ENCODE measurements around the gene GGCT.
"Not testable (repeated sequence)": the region's sequence is repeated elsewhere in the genome, so short reads cannot be mapped to it uniquely, and the experiment has no call there.

GGCT gene

DNA sequence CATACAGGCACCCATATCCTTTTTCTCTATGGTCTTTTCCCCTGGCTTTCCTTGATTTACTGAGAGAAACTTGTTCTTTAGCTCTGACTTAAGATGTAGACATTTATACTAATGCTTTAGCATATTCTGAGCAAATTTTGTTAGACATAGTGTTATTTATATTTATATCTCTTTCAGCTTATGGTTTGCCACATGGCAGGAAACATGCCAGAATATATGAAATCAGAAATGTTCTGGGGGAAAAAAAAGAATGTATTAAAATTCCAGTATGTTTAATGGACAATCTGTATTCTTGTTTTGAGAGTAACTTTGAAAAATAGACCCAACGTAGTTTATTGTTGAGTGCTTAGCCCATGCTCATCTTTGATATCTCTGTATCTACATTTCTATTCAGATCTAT, 10.1 kb upstream of the GGCT start:
- no peak for DNase-seq

DNA sequence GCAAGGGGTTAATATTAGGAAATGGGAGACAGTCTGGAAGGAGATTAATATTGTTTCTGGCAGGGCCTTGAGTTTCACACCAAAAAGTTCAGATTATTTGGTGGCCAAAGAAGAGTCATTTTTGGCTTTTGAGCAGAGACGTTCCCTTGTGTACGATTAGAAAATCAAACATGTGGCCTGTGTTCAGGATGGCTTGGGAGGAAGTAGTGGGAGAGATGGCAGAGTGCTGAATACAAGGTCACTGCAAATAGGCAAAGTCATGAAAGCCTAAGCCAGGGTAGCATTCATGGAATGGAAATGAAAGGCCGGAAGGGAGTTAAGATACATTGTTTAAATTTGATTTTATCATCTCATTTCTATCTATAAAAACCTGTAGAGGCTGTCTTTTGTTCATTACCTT, 9.5 kb upstream of the GGCT start:
- DNase-seq: no peak

DNA sequence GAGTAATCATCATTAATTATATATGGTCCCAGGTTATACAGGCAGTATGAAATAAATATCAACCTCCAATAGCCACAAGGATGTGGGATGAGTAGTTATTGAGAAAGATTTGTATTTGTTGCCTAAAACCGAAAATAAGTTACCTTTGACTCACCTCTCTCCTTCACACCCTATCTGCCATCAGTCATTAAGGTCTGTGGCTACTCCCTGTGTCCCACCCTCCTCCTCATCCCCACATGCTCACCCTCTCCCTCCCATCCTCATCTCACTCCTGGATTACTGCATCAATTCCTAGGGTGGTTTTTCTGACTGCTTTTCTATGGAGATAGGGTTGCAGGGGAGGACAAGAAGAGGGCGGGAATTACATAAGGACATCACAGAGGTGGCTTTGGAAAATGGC, 9.1 kb upstream of the GGCT start:
- no peak for DNase-seq

DNA sequence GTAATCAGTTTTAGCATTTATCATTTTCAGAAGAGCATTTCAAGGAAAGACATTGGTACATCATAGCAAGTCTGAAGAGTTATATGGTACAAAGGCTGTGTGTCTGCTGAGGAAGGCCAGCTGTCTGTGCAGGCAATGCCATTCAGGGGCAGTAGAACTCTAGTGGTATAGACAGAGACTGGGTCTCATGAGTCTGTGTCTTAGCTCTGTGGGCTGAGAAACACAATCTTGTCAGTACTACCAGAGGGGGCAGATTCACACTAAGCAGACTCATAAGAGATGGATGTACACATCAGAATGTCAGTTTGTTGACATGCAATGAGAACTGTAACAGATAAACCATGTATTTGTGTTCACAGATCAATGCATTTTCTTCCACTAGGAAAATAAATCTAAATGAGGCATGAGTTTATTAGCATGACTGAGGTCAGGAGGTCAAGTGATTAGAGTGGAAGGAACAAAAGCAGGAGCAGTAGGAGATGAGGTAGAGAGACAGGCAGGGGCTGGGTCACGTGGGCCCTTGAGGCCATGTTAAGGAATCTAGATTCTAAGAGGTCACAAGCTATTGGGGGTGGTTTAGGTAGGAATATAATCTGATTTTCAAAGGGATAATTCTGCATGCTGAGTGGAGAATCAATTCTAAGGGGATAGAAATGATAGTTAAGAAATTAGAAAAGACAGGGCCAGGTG, 7.5 kb upstream of the GGCT start:
- DNase-seq: no peak

DNA sequence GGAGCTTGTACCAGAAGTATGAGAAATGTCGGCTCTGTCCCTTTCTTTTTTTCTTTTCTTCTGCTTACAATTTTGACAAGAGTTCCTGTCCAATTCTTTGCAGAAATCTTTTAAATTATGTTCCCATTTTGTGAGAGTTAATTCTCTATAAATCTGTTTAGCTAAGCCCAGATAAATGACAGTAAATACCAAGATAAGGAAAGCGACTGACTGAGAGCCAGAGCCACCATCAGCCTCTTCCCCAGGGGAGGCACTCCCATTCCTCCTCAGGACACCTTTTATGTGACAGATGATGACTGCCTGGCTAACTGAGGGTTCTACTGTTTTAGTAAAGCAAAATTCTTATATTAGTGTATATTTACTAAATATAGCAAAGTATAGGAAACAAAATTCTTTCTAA, 6.9 kb upstream of the GGCT start:
- no peak for DNase-seq

DNA sequence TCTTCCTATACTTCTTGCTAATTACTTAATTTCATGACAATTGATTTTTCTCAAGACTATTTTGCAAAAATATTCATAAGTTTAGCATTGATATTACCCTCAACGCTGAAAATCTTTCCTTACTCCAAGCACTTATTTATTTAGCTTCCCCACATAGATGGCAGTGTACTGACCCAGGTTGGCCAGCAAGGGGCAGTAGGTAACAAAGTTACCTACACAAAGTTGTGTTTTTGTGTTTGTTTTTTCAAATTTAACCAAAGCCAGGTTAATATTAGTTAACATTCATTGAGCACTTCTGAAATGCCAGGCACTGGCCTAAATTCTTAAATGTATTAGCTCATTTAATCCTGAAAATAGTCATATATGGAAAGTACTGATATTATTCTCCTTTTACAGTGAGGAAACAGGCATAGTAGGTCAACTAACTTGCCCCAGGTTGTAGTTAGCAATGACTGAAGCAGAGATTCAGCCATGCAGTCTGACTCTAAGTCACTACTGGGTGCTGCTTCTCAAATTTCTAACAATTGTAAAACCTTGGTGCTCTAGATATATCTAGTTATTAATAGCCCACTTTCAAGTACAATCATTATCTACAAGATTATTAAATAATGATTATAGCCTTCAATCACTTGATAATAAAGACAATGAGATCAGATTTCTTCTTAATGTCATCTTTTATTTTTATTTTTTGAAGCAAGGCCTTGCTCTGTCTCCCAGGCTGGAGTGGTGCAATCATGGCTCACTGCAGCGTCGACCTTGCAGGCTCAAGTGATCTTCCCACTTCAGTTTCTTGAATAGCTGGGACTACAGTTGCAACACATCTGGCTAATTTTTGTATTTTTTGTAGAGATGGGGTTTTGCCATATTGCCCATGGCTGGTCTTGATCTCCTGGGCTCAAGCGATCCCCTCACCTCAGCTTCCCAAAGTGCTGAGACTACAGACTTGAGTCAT, 5.8 kb upstream of the GGCT start:
- DNase-seq: peak; percentile 49

DNA sequence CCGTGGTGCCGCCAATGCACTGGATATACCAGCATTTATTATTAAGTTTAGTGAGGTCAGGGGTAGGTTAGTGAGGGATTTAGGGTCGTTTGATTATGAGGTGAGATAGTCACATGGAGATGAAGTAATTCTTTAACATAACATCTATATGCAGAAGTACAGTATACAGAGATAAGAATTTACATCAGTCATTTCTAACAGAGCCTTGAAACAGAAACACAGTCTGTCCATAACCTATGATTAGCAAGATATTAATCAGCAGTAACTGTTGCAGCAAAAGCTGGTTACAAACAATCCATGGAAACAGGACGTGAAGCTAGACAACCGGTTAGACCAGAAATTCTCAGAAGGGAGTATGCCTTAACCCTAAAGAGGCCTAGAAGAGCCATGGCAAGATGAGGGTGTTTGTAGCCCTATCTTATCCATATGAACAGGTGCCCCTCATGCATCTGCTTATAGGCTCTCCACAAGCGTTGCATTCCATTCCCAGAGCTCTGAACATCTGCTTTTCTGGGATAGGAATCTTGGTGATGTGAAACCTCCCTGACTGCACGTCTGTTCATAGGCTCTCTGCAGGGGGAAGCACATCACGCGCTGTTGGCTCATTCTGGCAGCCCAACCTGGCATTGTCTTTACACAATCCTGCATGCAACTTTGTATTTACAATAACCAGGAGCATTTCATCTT, 4.7 kb upstream of the GGCT start:
- not testable (repeated sequence) for DNase-seq

DNA sequence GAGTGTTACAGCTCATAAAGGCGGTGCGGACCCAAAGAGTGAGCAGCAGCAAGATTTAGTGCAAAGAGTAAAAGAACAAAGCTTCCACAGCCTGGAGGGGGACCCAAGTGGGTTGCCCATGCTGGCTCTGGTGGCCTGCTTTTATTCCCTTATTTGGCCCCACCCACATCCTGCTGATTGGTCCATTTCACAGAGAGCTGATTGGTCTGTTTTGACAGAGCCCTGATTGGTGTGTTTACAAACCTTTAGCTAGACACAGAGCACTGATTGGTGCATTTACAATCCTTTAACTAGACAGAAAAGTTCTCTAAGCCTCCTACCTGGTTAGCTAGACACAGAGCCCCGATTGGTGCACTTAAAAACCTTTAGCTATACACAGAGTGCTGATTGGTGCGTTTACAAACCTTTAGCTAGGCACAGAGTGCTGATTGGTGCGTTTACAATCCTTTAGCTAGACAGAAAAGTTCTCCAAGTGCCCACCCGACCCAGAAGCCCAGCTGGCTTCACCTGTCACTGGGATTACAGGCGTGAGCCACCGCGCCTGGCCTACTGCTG, 2.8 kb upstream of the GGCT start:
- DNase-seq: not testable (repeated sequence)

DNA sequence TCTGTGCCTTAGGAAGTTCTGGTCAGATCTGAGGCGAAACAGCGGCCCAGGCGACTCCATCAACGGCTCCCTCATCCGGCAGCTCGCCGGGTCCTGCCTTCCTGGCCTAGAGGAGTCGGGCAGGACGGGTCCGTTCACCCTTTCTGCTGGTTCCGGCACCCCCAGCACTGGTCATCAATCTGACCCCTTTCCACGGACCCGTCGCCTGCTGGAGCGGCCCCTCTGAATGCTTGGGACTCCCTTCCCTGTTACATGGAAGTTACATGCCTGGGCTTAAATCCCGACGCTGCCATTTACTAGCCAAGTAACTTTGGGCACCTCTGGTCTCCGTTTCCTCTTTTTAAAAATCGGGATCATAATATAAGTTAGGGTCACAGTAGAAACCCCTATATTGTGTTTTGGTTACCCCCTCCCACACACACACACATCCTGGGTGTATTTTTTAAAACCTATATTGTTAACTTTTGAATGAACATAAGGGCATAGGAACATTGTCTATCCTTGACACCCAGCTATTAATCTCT, 607 bp upstream of the GGCT start:
- DNase-seq: no peak

DNA sequence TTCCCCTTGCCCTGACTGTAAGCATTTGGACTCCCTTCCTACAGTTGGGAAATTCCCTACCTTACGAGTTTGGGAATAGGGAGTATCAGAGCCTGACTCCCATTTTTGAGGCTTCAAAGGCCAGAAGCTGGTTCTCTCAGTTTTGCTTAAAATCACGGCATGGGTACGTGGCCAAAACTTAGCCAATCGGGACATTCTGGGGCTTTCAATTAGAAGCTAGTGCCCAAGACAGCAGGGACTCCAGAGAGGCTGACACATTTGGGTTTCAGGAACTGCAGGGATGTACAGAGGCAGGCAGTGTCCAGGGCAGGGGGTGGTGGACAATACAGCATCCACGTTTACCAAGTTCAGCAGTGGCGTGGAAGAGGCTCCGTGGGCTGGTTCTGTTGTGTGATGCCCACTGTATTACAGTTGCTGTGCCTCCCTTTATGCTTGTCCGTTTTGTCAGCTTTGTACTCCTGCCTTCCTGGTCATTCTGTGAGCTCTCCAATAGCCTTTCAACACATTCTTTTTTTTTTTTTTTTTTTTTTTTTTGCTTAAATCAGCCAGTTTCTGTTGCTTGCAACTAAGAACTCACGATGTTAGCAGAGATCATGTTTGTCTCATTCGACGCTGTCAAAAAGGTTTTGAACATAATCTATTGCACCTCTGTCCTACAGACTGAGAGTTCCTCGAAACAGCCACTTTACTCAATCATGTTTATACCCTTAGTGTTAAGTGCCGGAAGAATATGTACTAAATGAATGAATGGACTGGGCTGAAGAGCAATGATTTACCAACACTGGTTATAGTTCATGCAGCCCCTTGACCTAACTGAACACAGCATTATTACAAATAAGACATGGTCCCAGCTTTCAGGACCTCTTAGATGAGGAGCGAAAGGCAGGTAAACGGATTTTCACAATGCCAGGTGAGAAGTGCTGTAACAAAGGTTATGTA, 1.1 kb downstream of the GGCT start:
- no peak for DNase-seq

DNA sequence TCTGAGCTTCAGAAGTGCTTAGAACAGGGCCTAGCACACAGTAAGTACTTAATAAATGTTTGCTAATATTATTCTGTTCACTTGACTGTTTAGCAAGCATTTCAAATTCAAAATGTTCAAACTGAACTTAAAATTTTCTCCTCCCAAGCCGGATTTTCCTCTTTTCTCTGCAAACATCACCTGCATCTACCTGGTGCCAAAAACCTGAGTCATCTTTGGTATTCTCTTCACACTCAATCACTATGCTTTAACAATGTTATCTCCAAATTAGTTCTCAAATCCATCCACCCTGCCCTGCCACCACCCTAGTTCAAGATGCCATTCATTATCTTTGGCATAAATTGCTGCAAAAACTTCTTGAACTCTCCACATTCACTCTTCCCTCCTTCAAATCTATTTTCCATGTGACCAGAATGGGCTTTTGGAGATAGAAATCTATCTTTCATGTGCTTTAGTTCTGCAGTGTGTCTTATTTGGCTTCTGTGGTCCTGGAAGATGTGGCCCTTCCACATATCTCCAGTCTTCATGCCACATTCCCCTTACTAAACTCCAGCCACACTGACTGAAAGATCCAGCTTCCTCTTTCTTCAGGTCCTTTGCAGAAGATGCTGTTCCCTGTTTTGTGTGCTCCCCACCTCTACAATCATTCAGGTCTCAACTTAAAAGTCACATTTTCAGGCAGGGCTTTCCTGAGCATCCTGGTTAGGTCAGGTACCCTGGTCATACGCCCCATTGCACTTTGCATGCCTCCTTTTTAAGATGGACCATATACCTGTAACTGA, 2.0 kb downstream of the GGCT start:
- DNase-seq: no peak

DNA sequence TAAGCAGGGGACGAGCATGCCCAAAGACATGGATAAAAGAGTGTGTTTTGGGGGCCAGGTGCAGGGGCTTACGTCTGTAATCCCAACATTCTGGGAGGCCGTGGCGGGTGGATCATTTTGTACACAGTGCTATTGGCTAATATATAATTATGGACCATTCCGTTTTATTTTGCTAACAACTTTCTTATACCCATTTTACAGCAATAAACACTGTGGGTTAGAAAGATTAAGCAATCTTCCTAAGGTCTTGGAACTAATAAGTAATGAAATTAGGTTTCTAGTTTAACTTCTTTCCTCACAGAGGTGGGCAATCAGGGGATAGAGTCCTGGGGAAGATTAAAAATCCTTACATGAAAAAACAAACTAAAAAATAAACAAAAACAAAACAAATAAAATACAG, 3.4 kb downstream of the GGCT start:
- no peak for DNase-seq

DNA sequence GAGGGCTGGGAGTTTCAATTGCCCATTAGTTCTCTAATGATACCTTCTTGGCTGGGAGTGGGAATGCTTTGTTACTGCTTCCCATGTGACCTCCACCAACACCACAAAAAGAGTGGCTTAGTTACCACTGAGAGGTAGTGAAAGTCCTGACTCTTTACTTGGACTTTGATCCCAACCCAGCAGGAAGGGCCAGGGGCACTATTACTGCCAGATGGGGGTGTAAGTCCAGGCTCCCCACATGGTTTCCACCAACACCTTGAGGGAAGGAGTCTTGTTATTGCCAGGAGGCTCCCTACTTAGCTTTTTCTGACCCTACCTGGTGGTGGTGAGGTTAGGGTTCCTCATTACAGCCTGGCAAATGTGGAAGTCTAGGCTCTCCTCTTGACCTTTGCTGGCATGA, 11.4 kb downstream of the GGCT start:
- DNase-seq: no peak

DNA sequence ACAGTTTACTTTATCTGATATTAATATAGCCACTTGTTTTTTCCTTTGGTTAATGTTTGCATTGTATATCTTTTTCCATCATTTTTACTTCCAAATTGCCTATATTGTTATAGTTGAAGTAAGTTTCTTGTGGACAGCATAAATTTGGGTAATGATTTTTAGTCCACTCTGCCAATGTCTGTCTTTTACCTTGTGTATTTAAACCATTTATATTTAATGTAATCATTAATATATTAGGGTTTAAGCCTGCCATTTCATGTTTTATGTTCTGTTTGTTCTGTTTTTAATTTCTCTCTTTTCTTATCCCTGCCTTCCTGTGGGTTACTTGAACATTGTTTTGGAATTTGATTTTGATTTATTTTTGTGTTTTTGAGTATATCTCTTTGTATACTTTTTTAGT, 13.2 kb downstream of the GGCT start:
- DNase-seq: no peak

DNA sequence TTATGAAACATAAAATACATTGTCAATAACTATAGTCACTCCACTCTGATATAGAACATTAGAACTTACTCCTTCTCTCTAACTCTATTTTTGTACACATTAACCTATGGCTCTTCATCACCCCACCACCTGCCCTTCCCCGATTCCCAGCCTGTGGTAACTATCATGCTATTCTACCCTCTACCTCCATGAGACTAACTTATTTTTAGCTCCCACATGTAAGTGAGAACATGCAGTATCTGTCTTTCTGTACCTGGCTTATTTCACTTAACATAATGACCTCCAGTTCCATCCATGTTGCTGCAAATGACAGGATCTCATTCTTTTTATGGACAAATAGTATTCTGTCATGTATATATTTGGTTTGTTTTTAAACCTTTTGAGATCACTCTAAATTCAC, 17.3 kb downstream of the GGCT start:
- DNase-seq: no peak

DNA sequence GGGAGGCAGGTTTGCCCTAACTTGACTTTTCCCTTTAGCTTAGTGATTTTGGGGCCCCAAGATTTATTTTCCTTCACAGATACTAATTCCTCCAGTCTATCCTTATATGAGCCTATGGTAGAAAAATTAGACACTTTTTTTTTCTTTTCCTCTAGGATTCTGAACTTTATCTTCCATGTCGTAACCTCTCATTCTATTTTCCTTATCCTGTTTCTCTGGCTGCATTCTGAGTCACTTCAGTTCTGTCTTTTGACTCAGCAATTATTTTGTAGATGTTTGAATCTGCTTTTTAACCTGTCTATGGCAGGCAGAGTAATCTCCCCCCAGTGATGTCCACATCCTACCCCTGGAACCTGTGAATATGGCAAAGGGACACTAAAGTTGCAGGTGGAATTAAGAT, 19.0 kb downstream of the GGCT start:
- DNase-seq: no peak

DNA sequence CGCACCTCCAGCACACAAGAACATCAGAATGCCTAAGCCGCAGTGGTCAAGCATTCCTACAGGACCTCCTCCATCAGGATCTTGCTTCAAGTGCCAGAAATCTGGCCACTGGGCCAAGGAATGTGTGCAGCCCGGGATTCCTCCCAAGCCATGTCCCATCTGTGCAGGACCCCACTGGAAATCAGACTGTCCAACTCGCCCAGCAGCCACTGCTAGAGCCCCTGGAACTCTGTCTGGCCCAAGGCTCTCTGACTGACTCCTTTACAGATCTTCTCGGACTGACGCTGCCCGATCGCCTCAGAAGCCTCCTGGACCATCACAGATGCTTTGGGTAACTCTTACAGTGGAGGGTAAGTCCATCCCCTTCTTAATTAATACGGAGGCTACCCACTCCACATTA, 23.2 kb downstream of the GGCT start:
- not testable (repeated sequence) for DNase-seq

DNA sequence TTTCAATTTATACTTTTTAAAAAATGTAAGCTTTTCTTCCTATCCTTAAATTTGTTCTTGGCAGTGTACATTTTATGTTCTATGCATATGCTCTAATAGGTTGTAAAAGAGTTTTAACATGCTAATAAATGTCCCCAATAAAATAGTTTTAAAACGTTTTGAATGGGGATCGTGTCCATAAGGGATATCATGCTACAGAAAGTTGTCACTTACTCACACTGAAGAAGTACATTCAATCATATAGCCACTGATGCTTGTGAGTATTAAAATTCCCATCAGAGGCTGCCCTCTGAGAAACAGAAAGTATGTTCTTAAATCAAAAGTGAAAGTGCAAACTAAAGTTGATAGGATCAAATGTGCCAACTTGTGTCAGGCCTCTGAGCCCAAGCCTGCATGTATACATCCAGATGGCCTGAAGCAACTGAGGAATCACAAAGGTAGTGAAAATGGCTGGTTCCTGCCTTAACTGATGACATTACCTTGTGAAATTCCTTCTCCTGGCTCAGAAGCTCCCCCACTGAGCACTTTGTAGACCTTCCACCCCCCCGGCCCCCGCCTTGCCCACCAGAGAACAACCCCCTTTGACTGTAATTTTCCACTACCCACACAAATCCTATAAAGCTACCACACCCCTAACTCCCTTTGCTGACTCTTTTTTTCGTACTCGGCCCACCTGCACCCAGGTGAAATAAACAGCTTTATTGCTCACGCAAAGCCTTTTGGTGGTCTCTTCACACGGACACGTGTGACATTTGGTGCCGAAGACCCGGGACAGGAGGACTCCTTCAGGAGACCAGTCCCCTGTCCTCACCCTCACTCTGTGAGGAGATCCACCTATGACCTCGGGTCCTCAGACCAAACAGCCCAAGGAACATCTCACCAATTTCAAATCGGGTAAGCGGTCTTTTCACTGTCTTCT, 25.2 kb downstream of the GGCT start:
- DNase-seq: peak; percentile 32

DNA sequence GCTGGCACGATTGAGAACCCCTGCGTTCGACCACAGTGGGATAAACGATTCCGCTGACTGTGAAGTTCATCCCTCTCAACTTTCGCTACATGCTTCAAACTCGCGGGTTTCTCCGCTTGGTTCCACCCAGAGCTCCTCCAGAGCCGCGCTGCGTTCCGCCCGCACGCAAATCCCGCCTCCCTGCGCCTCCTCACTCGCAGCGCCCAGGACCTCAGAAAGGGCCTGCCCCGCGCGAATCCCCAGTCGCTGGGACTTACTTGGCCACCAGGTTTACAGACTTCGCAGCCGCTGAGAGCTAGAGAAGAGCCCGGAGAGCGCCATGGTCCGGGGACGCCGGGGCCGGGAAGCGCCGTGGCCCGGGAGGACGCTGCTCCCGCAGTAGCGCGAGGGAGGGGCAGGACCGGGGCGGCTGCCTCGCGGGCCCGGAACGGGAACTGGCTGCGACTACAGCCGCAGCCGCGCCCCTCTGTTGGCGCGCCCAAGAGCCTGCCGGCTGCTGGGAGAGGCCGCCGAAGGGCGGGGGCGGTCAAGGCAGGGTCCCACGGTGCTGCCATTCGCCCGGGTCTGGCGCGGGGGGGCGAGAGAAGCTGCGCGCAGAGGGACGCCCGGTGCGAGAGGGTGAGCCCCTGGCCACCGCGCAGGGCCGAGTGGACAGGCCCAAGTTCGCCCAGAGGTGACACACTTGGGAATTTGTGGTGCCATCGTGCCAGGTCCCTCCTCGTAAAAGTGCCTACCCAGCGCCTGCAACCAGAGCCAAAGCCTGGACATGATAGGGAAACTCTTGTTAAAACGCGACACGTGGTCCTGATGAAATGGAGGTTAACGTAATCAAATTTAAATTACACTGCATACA, 26.1 kb downstream of the GGCT start, which contains the start of gene NOD1:
Gene NOD1, minus strand, starts transcription at position 436 of the 853 bp plus-strand sequence. CDS start 21,863 bp downstream, outside the sequence.
- peak; percentile 81 for DNase-seq

Data from stimulated activated CD4-positive, alpha-beta T cell treated with anti-CD3 and anti-CD28 coated beads, Interleukin-15, amount 100 ng/mL, for 24 hours (primary cell).